GM20431 (cell line): ENCODE results near the gene UBE2G1.

Experiments
- in situ Hi-C: fragments of 300-500 bp; cut with MseI, MboI; formaldehyde crosslinking; loops from one replicate; pipeline ENCODE4 v1.15.0; 2020; ENCODE audit warnings: low sequenced_read_pairs; ENCODE audit not compliant: unreplicated experiment

The UBE2G1 gene

DNA sequence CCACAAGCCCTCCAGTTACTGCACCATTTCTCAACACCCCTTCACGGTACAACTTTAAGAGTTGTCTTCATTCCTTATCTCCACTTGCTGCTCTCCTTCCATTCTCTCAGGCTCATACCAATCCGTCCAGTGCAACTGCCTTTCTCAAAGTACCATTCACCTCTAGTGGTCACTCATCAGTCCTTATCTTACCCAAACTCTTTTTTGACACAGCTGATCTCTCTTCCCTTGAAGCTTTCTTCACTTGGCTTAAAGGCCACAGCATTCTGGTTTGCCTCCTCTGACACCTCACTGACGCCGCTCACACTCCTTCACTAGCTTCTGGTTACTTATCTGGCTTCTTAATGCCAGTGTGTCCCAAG lies 24.9 kb downstream of the UBE2G1 start:
- in situ Hi-C loops = no loop called here

- in situ Hi-C loops = no loop called here
Observed at GRCh38 chr17:4340914-4341615, 25.4 kb downstream of the UBE2G1 start.

DNA sequence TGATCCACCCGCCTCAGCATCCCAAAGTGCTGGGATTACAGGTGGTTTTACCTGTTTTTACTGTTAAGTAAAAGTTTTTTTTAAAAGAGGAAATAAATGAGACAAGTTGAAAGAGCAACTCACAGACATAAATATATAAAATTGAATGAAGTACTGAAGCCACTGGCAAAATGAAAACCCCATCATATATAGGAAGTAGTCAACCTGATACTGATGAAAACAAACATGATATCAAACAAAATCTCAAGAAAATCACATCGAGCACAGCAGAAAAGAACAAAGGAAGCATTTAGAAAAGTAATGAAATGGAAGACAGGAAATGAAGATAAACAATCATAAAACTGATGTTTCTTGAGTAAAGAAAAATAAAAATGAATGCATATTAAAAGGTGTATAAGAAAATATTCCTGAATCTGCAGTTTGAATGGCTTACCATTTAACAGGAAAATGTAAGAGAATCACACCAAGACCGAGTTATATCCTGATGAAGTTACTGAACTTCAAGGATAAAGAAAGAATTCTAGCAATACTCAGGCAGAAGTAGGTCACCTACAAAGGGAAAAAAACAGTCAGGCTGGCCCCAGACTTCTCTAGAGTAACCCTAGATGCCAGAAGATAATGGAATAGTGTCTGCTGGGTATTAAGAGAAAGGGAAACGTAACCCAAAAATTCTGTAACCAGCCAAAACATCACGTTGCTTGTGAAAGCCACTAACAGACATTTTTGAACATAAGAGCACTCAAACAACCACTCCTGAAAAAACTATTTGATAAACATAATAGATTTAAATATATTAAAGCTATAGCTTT lies 31.5 kb downstream of the UBE2G1 start:
- in situ Hi-C loops = no loop called here

DNA sequence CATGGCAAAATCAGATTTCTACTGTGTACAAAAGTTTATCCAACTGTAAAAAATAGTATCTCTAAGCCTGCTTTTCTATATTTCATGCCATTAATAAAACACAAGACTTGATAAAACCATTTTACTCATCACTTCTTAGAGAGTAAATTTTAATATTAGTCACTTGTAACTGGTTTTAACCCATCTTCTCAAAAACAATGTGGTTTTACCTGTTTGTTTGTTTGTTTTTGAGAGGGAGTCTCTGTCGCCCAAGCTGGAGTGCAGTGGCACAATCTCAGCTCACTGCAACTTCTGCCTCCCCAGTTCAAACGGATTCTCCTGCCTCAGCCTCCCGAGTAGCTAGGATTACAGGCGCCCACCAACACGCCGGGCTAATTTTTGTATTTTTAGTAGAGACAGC lies 32.1 kb downstream of the UBE2G1 start:
- in situ Hi-C loops = no loop called here

DNA sequence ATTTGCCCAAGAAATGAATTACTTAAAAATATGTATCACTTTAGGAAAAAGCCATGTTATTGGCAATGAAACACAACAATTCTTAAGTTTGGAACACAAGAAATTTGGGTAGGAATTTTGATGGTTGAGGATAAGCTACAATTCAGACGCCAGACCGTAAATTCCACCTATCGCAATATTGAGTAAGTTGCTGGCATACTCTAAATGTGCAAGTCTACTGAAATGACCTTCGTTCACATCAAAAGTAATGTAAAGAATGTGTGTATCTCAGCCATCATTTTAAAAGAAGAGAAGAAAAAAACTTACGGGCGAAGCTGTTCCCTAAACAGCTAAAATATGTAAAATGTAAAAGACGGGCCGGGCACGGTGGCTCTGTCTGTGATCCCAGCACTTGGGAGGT lies 33.4 kb downstream of the UBE2G1 start:
- in situ Hi-C loops = no loop called here

DNA sequence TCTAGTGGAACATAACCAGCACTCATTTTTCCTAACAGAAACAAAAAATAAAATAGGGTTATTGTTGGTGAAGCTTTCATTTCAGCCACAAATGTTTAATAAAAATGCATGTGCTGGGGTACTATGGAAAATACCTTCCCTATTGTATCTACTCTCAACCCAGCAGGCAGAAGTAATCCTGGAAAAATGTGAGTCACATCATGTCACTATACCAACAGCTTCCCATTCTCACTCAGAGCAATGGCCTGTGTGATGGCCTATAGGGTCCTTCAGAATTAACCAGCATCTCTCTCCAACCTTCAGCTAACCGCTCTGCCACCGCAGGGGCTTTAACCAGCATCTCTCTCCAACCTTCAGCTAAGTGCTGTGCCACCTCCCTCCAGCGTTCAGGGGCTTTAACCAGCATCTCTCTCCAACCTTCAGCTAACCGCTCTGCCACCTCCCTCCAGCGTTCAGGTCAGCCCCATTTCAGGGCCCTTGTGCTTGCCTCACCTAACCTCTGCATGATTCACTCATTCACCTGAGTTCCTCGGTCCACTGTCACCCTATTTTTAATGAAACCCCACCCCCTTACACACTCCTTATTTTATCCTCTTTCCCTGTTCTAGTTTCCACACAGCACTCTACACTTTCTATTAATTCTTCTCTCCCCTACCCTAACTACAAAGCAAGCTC lies 34.0 kb downstream of the UBE2G1 start:
- in situ Hi-C loops = no loop called here

DNA sequence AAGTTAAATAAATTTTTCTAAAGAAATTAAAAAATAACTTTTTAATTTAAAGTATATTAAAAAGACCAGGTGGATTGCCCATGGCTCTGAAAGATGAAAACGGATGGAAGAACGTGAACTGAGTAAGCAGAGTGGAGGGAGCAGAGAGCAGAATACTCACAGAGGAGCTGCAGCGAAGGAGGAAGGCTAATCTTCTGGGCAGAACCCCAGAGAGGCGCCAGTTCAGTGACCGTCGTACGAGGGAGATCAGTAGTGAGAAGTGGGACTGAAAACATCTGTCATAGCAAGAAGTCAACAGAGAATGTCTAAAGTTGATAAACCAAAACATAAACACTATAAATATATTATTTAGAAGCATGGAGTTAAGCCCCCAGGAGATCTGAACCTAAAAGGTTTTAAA lies 34.9 kb downstream of the UBE2G1 start:
- in situ Hi-C loops = no loop called here

DNA sequence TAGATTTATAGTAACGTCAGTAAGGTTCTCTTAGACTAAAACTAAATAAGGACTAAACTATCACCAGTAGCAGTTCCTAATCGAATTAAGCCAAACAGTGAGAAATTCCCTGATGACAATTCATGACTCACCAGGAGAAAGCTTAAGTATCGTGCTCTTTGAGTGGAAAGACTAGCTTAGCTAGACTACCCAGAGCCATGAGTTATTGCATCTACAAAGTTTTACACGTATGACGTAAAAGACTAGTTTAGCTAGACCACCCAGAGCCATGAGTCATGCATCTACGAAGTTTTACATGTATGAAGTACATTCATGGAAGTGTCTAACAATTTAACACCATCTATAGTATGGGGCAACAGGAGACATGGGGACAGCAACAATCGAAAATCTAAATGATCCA lies 36.6 kb downstream of the UBE2G1 start:
- in situ Hi-C loops = no loop called here

DNA sequence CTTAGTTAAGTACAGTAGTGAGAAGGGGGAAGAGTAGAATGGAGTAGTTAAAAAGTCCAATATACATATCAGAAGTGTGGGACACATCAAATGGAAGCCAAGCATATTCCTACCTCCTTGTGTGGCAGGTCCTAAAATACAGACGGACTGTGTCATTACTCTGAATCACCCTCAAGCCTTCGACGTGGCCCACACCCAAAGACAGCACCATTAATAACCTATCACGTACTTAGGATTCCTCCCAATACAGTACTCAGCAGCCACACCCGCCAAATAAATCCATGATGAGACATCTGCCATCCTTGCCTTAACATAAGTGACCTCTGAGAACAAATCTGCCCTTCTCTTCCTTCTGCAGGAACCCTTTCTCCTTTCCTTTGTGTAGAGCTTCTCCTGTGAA lies 38.9 kb downstream of the UBE2G1 start:
- in situ Hi-C loops = no loop called here

- in situ Hi-C loops = no loop called here
Observed at GRCh38 chr17:4326608-4327007, 39.9 kb downstream of the UBE2G1 start.

DNA sequence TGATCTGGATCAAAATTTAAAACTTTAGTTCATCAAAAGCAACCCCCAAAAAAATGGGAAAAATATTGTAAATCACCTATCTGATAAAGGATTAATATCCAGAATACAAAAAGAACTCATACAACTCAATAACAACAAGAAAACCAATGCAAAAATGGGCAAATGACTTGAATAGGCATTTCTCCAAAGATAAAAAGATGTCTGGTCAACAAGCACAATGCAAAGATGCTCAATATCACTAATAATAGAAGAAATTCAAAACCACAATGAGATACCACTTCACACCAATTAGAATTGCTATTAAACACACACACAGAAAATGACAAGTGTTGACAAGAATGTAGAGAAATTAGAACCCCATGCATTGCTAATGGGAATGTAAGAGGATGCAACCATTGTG lies 40.4 kb downstream of the UBE2G1 start:
- in situ Hi-C loops = no loop called here

DNA sequence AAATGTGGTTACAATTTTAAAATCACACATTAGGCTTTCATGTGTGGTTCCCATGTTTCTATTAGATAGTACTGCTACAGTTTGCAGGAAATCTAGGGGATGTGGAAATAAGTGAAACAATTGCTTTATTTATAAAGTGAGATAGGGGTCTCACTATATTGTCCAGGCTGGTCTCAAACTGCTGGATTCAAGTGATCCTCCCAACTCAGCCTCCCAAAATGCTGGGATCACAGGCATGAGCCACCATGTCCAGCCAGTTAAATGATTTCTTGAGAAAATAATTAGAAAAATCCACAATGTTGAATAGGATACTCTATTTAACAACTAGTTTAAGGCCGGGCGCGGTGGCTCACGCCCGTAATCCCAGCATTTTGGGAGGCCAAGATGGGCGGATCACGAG lies 42.0 kb downstream of the UBE2G1 start:
- in situ Hi-C loops = no loop called here

DNA sequence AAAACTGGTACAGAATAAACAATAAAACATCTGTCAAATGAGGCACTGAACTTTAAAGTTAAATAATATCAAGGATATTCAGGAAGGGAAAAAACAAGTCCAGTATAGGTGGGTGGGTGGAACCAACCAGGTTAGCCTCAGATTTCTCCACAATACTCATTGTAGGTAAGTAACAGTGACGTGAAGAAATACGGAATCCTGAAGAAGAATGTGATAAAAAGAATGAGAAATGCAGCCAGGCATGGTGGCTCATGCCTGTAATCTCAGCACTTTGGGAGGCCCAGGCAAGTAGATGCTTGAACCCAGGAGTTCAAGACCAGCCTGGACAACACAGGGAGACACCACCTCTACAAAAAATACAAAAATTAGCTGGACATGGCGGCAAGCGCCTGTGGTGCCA lies 47.3 kb downstream of the UBE2G1 start:
- in situ Hi-C loops = no loop called here

GRCh38 chr17:4318596-4318995 lies 47.9 kb downstream of the UBE2G1 start:
- in situ Hi-C loops = no loop called here

DNA sequence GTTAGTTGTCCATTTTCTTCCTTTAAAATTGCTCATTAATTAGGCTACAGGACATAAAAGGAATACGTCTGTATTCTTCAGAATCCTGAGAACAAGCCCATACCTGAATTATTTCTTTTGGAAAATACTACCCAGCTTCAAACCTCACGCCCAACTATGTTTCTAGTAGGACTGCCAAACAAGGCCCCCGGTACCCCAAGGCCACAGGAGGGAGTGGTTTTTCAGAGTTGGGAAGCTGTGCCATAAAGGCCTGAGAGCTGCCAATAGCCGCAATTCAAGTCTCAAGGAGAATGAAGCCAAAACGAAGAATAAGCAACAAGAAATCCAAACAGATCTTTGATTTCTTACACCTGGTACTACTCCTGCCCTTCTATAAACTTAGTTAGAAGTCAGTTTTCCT lies 48.3 kb downstream of the UBE2G1 start:
- in situ Hi-C loops = no loop called here

DNA sequence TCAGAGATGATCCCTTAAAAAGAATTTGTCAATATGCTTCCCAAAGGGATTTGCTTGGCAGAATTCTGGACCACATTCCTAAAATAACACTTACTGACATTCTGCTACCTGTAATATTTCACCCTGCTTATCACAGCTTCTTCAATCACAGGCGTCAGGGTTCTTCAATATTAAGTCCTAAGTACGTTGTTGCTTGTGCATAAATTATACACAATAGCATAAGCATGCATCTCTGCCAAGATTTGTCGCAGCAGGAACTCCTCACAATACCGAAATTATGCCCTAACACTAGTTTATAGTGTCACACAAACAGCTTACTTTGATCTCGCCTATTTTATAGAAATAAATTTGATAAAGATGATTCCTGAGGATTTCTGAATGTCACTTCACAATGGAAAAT lies 48.9 kb downstream of the UBE2G1 start:
- in situ Hi-C loops = no loop called here

DNA sequence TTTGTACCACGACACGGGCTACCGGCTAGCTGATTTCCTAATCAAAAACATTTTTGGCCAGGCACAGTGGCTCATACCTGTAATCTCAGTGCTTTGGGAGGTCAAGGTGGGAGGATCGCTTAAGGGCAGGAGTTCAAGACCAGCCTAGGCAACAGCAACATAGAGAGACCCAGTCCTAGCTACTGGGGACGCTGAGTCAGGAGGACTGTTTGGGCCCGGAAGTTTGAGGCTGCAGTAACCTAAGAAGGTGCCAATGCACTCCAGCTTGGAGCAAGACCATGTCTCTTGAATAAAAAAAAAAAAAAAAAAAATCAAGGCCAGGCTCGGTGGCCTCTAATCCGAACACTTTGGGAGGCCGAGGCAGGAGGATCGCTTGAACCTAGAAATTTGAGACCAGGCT lies 49.8 kb downstream of the UBE2G1 start:
- in situ Hi-C loops = no loop called here

DNA sequence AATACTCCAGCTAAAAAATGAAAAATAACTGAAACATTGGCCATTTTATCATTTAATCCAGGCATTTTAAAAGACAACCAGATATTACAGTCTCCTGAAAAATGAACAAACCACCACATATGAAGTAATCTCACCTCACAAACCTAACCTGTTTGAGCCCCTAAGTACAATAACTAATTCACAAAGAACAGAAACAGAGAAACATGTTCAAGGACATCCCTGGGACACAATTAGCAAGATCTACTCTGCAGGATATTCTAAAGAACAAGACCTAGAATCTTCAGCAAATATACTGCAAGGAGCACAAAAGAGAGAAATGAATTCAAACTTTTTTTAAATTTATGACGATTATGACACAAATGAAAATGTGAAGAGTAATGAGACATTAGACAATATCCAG lies 51.9 kb downstream of the UBE2G1 start:
- in situ Hi-C loops = no loop called here

DNA sequence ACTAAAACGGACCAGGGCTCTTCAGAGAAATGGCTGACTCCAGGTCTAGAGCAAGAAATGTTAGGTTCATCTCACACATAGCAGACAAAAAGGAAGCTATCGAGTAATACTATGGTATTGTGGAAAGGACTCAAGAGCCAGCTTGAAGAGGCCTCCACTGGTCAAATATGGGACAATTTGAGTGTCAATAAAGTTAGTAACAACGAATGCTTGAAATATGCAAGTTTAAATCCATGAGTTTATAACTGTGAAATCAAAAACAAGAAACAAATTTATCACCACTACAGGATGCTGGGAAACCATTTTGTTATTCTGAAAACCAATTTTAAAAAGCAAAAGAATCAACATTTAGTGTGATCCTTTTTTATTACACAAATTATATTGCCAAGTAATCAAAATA lies 52.3 kb downstream of the UBE2G1 start:
- in situ Hi-C loops = no loop called here

DNA sequence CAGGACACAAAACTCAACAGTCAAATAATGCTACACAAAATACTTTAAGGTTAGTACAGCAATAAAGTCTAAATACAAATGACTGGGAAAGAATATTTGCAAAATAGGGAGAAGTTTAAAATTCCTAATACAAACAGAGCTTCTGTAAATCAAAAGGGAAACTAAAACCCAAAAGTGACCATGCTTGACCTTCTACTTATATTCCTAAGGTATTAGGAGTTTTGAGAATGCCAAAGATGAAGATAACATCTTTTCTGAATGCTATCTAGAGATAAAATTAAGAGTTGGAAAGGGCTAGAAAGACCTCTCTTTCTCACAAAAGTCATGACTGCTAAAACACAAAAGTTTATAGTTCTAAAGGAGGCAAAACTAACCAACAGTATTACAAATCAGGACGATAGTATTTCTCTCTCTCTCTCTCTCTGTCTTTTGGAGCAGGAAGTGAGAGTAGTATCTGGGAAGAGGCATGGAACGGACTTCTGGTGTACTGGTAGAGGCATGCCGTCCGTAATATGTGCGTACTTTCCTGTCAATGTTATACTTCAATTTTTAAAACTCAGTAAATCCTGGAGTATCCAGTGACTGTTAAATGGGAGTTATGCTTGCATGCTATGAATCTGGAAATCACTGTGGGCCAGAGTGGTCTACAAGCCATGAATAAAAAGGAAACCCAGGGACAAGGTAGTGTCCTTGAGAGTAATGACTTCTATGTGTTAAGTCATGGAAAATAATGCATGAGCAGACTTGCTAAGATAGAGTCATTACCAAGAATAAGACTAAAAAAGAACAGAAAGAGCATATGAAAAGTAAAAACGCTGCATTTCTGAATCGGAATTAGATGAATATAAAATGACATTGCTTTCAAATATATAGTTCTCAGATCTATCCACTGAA lies 53.0 kb downstream of the UBE2G1 start:
- in situ Hi-C loops = no loop called here
